Heart right ventricle (tissue), 16 donors: ENCODE data around the gene RASSF7. TPM values are rescaled to one million over a fixed set of nuclear protein-coding genes. Genes with fewer than 3 reads are reported as not detected.

Source experiments
- ATAC-seq, 8 donors: fragments of 200-7000 bp; cut with Tn5 transposase; one replicate each; pipeline ENCODE4 v1.9.1; 2020; ENCODE audit warnings: mild to moderate bottlenecking in 8 of 8, moderate library complexity in 8 of 8, moderate number of reproducible peaks in 1 of 8
- DNase-seq, 2 donors: peaks; one replicate each; pipeline ENCODE4 v3.0.0-alpha.2; 2020
- H3K27ac ChIP-seq, 10 donors: fragments of 200-600 bp; sonication (generic) in 2 of 10; one replicate each; pipeline versions ENCODE4 v1.5.0 to v1.8.0; 2020 to 2022; ENCODE audit warnings: mild to moderate bottlenecking in 3 of 10
- H3K27me3 ChIP-seq, 7 donors: fragments of 200-600 bp; one replicate each; pipeline ENCODE4 v1.8.0; 2021 to 2022; ENCODE audit warnings: mild to moderate bottlenecking in 2 of 7
- H3K36me3 ChIP-seq, 9 donors: fragments of 200-600 bp; sonication (generic) in 1 of 9; one replicate each; pipeline versions ENCODE4 v1.5.0 to v1.8.0; 2020 to 2022; ENCODE audit warnings: mild to moderate bottlenecking in 2 of 9
- H3K4me1 ChIP-seq, 9 donors: fragments of 200-600 bp; sonication (generic) in 1 of 9; one replicate each; pipeline versions ENCODE4 v1.5.0 to v1.8.0; 2020 to 2022; ENCODE audit warnings: mild to moderate bottlenecking in 4 of 9
- H3K4me3 ChIP-seq, 10 donors: fragments of 200-600 bp; sonication (generic) in 2 of 10; one replicate each; pipeline versions ENCODE4 v1.5.0 to v1.8.0; 2020 to 2022; ENCODE audit warnings: mild to moderate bottlenecking in 7 of 10, moderate library complexity in 2 of 10
- H3K9me3 ChIP-seq, 11 donors: fragments of 200-600 bp in 10 of 11; sonication (generic) in 2 of 11; one replicate each; pipeline versions ENCODE4 v1.5.0 to v1.8.0; 2013 to 2022; ENCODE audit warnings: mild to moderate bottlenecking in 2 of 11, control low read depth in 1 of 11, moderate library complexity in 1 of 11
- CTCF ChIP-seq, 9 donors: fragments of 200-600 bp; sonication (generic) in 2 of 9; IDR thresholded peaks; one replicate each; pipeline versions ENCODE4 v1.5.0 to v1.8.0; 2021 to 2022; ENCODE audit warnings: antibody characterized with exemption in 9 of 9, mild to moderate bottlenecking in 5 of 9, moderate library complexity in 1 of 9
- WGBS, 2 donors: extraction: QIAGEN DNeasy Blood & Tissue Kit; methylation state at CpG; one replicate each; pipeline ENCODE4 v1.1.7; 2013; ENCODE audit warnings: inconsistent platforms in 1 of 2; 5-methylcytosine and 5-hydroxymethylcytosine counted together
- intact Hi-C, 10 donors: fragments of 100-400 bp; cut with DNase I; formaldehyde crosslinking; loops; one replicate each; pipeline versions ENCODE4 v1.11.1 to v1.14.2; 2022
- polyA plus RNA-seq, 2 donors: library from polyadenylated mRNA; stranded (reverse); fragments of 200-250 nt; gene quantifications; one replicate each; pipeline ENCODE4 v1.2.3, GENCODE V29; 2013
- total RNA-seq, 10 donors: library from RNA; stranded (reverse); fragmentation: NEBNext Ultra II Directional in 3 of 10; extraction: Animal tissue kit (Norgen Biotek cat#: 25700) in 3 of 10; gene quantifications; one replicate each; pipeline versions ENCODE4 v1.2.1 to v1.2.4, GENCODE V29; 2021 to 2023
- donor health status: Arrhythmogenic right ventricular cardiomyopathy.
- donor health status: ischemic (EF 13 %, LVEDD 7.1; RV severe dilation, severe dysfunction).
- donor health status: healthy with polysubstance abuse.
- donor health status: DM: no; HTN: yes; CAD: no.
- donor health status: DM: no; HTN: no; CAD: no.
- donor health status: ischemic (EF 25% LVEDD 6.9; RV normal size, moderate dysfunction).
- donor health status: ischemic (EF 25% LVEDD 5.7; RV mildly dilated, moderate dysfunction).
- donor health status: healthy.
- donor health status: DM: yes; HTN: yes; CAD: no.
- donor health status: Ischemic cardiomyopathy.
- donor health status: ischemic (EF 35%, LVEDD 5.7; RV mildly dilated, moderate dysfunction).
- donor health status: nonischemic (EF 11% LVEDD 7.7; RV severe dilation, severe dysfunction).
- donor health status: DM: yes; HTN: yes; CAD: no.
- donor health status: PGD.
- donor health status: ischemic (EF 29% LVEDD 5.4; RV normal size, mild dysfunction).
- donor health status: nonischemic (EF 23%, LVEDD 6.1; RV moderate dilation, normal function).

RASSF7 gene
- total and polyA plus RNA-seq, 12 donors = 0.96 to 14.2 (median 2.3) TPM

DNA sequence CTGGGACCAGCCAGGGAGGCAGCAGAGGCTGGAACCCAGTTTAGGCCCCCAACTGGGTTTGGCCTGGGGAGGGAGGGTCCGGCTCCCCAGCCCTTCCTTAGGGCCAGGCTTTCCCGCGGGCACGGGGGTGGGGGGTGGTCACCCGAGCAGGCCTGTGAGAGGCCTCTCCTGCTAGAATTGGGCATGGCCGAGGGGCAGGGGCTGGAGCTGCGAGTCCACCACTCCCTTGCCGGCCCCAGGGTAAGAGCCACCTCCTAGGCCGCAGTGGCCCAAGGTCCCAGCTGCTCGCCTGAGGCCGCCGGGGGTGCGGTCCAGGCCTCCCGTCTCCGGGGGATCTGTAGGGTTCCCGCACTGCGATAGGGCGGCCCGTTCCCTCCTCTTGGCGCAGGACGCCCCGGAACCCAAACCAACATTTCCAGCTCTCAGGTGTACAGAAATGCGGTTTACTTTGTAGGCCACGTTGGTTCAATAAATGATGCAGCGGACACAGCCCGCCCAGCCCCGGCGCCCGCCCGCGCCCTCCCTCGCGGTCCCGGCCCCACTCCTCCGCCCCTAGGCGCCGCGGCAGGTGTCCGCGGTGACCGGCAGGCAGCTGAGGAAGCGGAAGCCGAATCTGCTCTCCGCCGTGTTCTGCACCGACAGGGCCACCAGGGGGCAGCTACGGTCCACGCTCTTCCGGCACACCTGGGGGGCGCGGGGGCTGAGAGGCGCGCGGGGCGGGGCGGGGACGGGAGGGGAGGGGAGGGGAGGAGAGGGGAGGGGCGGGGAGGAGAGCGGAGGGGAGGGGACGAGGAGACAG is 6.1 kb upstream of the RASSF7 start:
- no peaks in the 10 kb centered on the region for H3K9me3 ChIP-seq
- intact Hi-C loops = loop anchor here (1.0 to 5.0 kb wide), 5 partner anchors 168 to 174 kb away; no protein-coding TSS in a partner anchor
- no peak overlapping the region for H3K27ac ChIP-seq
- ATAC-seq = peak in 7 of 8 donors; percentile 37 to 67 (median 57)
- peaks cover 31 to 94% (median 77%) of the 10 kb centered on the region in 7 donors for H3K27me3 ChIP-seq
- DNase-seq = peak in 1 of 2 donors; percentile 64
- peak overlapping the region in 7 of 10 donors; percentile 11 to 44 (median 28) for H3K4me3 ChIP-seq
- peaks cover 3 to 18% (median 13%) of the 10 kb centered on the region in 9 donors for H3K4me1 ChIP-seq
- WGBS, 2 donors = 10 to 13% methylated on average over 43 to 53 of the region's 60 CpGs
- H3K36me3 ChIP-seq = no peaks in the 10 kb centered on the region
- peak; percentile 21 to 68 (median 53) for TF ChIP-seq CTCF (IDR thresholded peaks at IDR 0.05)

- intact Hi-C loops = loop anchor here in 9 of 10 donors (1.0 to 5.0 kb wide), 5 partner anchors 167 to 173 kb away; no protein-coding TSS in a partner anchor
- no peak for DNase-seq
- ATAC-seq = no peak
- no peak overlapping the region for H3K27ac ChIP-seq
- WGBS, 2 donors = 2% methylated on average over 42 to 56 of the region's 57 CpGs
- H3K27me3 ChIP-seq = peaks cover 31 to 96% (median 77%) of the 10 kb centered on the region in 7 donors
- no peak for TF ChIP-seq CTCF (IDR thresholded peaks at IDR 0.05)
- H3K4me1 ChIP-seq = peaks cover 7 to 23% (median 18%) of the 10 kb centered on the region in 9 donors
- H3K4me3 ChIP-seq = peak overlapping the region in 5 of 10 donors; percentile 12 to 44 (median 25)
- no peaks in the 10 kb centered on the region for H3K36me3 ChIP-seq
- no peaks in the 10 kb centered on the region for H3K9me3 ChIP-seq
Measured at GRCh38 chr11:555227-555779, 5.5 kb upstream of the RASSF7 start.

DNA sequence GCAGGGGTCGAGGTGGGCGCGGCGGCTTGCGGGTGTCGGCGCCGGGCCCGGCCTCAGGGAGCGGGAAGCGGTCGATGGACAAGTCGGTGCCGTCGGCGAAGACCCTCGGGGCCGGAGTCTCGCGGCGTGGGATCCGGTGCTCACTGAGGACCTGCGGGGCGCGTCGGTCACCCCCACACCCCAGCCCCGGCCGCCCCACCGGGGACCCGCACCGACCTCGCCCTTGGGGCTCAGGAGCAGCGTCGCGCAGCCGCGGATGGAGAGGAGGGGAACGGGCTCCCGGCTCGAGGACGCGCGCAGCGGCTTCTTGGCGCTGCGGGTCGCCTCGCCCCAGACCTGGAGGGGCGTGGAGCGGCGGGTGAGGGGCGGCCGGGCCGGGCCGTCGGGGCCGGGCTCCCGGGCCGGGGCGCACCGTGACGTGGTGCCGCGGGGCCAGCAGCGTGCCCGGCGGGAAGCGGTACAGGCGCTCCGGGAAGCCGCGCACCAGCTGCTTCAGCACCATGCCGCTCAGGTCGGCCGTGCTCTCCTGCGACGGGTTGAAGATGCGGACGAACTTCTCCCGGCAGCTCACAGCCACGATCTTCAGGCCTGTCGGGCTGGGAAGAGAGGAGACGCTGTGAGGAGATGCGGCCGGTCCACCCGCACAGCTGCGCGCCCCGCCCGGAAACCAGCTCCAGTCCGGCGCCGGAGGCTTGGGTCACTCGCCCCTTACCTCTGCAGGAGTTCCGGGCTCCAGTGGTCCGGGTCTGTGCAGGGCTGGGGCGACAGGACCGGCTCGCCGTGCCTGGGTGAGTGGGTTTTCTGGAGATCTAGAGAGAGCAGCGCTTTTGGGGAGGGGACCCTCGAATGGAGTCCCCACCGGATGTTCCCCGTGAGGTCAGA is 4.7 kb upstream of the RASSF7 start:
- TF ChIP-seq CTCF (IDR thresholded peaks at IDR 0.05) = no peak
- WGBS, 2 donors = 5% methylated on average over 87 to 104 of the region's 104 CpGs
- no peak for ATAC-seq
- H3K4me1 ChIP-seq = peaks cover 8 to 26% (median 21%) of the 10 kb centered on the region in 9 donors
- peak overlapping the region in 3 of 10 donors; percentile 12 to 44 (median 22) for H3K4me3 ChIP-seq
- intact Hi-C loops = loop anchor here in 9 of 10 donors (1.0 to 5.0 kb wide), 5 partner anchors 166 to 173 kb away; no protein-coding TSS in a partner anchor
- H3K9me3 ChIP-seq = no peaks in the 10 kb centered on the region
- H3K36me3 ChIP-seq = no peaks in the 10 kb centered on the region
- H3K27me3 ChIP-seq = peaks cover 31 to 90% (median 73%) of the 10 kb centered on the region in 7 donors
- DNase-seq = no peak
- H3K27ac ChIP-seq = no peak overlapping the region
